ENCODE measurements around the gene SMAD6. TPM values are rescaled to one million over a fixed set of nuclear protein-coding genes. Genes with fewer than 3 reads are reported as not detected.

SMAD6 gene
- total and polyA plus RNA-seq, 10 of the 15 experiments (the other 5 are each of a cell fraction or from before 2014, with no cell fraction given): under 0.01 to 0.10 (median 0.03) TPM; not detected in 7

- TF ChIP-seq ZBTB4 (CRISPR knock-in tag; IDR thresholded peaks at IDR 0.05) (no peak), KLF5 (IDR thresholded peaks at IDR 0.05; ENCODE audit: partially characterized antibody) (no peak), CBFB (IDR thresholded peaks at IDR 0.05; ENCODE audit: low read depth) (no peak), SP1 (IDR thresholded peaks at IDR 0.05; ENCODE audit: low read depth, low read length) (no peak), CHD4 (IDR thresholded peaks at IDR 0.05) (no peak)
Measured at GRCh38 chr15:66698971-66699370, 3.1 kb upstream of the SMAD6 start (continued).

GRCh38 chr15:66700412-66700801 lies 1.6 kb upstream of the SMAD6 start:
- FAIRE-seq (peak; percentile 61), DNase-seq (ENCODE audit: low read depth, low spot score) (no peak), ATAC-seq (no peak)
- no peaks in the 10 kb centered on the region for H3K9me3 ChIP-seq (replicated peaks; ENCODE audit: control insufficient read depth, insufficient read depth, low read length)
- ChIA-PET CTCF (interaction anchor here (1.1 to 1.5 kb wide), 4 partner anchors 10 to 151 kb away, joined by 3 to 4 read pairs (median 4); no protein-coding TSS in a partner anchor), POLR2A (no interaction called here), RAD21 (ENCODE audit: unreplicated experiment) (no interaction called here), SMC1A (ENCODE audit: uncharacterized antibody, unreplicated experiment) (no interaction called here)
- H3K4me1 ChIP-seq (ENCODE audit: control insufficient read depth, insufficient read depth, low read length): peaks cover 16% of the 10 kb centered on the region
- H3K79me2 ChIP-seq (ENCODE audit: control insufficient read depth, insufficient read depth, low read length): no peaks in the 10 kb centered on the region
- H3K4me2 ChIP-seq (ENCODE audit: control insufficient read depth, insufficient read depth): peak overlapping the region; percentile 97
- no peaks in the 10 kb centered on the region for H3K36me3 ChIP-seq (ENCODE audit: control insufficient read depth in 2 of 2, insufficient read depth in 2 of 2, low read length in 1 of 2)
- peak overlapping the region; percentile 58; the same call in 1 of the 2 replicates for H3K9ac ChIP-seq (ENCODE audit: control insufficient read depth, insufficient read depth, low read length)
- H3K27ac ChIP-seq (ENCODE audit: control insufficient read depth, insufficient read depth): no peak overlapping the region
- BruUV-seq (replicated peaks): no TSS peak
- peaks cover 4% of the 10 kb centered on the region; the same call in 1 of the 2 replicates for H4K20me1 ChIP-seq (ENCODE audit: control insufficient read depth, insufficient read depth)
- TF ChIP-seq YY1 (IDR thresholded peaks at IDR 0.05; ENCODE audit: low read depth, low read length) (no peak), RUNX3 (IDR thresholded peaks at IDR 0.05; ENCODE audit: low read length) (peak; percentile 31; the same call in 1 of the 2 replicates)
- in situ Hi-C loops (cut with MboI): no loop called here
- peak overlapping the region; percentile 93 for H3K4me3 ChIP-seq
- WGBS (ENCODE audit: insufficient coverage, insufficient replicate concordance, low lambda C conversion rate, missing lambda C conversion rate): 1% methylated on average over 13 of the region's 13 CpGs
- H3K27me3 ChIP-seq (replicated peaks in 1 of 2; ENCODE audit: control insufficient read depth in 2 of 2, insufficient read depth in 2 of 2, low read length in 1 of 2): peaks cover 10 to 15% of the 10 kb centered on the region in 2 experiments
- intact Hi-C loops (cut with micrococcal nuclease; ENCODE audit: unreplicated experiment): loop anchor here (5.0 to 10.0 kb wide), 2 partner anchors 72 to 86 kb away; no protein-coding TSS in a partner anchor
- peak overlapping the region; percentile 96 for H2AFZ ChIP-seq (ENCODE audit: control insufficient read depth, low read depth, low read length)

Measured in GM12878 (cell line).